Right cardiac atrium (tissue), 5 donors: ENCODE results near the gene SDK1. TPM values are rescaled to one million over a fixed set of nuclear protein-coding genes. Genes with fewer than 3 reads are reported as not detected.

Source experiments
- ATAC-seq, 2 donors: fragments of 200-7000 bp; cut with Tn5 transposase; one replicate each; pipeline versions ENCODE4 v1.8.0 to v1.9.1; 2020; ENCODE audit warnings: moderate library complexity in 2 of 2, mild to moderate bottlenecking in 1 of 2
- DNase-seq, 3 donors: peaks; one replicate each; pipeline ENCODE4 v3.0.0-alpha.2; 2020
- H3K27ac ChIP-seq: one replicate; pipeline ENCODE4 v1.5.1; 2013; ENCODE audit warnings: mild to moderate bottlenecking, low read length, control low read depth, moderate library complexity
- H3K27me3 ChIP-seq: one replicate; pipeline ENCODE4 v1.6.1; 2013; ENCODE audit not compliant: control insufficient read depth, insufficient read depth
- H3K4me1 ChIP-seq: one replicate; pipeline ENCODE4 v1.6.1; 2013; ENCODE audit warnings: low read length; ENCODE audit not compliant: control insufficient read depth, insufficient read depth
- H3K4me3 ChIP-seq: one replicate; pipeline ENCODE4 v1.5.1; 2013; ENCODE audit warnings: low read length, control low read depth
- H3K9me3 ChIP-seq: one replicate; pipeline ENCODE4 v1.6.1; 2013; ENCODE audit warnings: low read length; ENCODE audit not compliant: control insufficient read depth
- WGBS: extraction: QIAGEN DNeasy Blood & Tissue Kit; methylation state at CpG from one replicate; pipeline ENCODE4 v1.1.7; 2013; 5-methylcytosine and 5-hydroxymethylcytosine counted together
- intact Hi-C, 4 donors: fragments of 100-400 bp; cut with DNase I; formaldehyde crosslinking; loops; one replicate each; pipeline versions ENCODE4 v1.11.0 to v1.14.0; 2022 to 2023
- polyA plus RNA-seq: library from polyadenylated mRNA; stranded (reverse); fragments of 200-250 nt; gene quantifications from one replicate; pipeline ENCODE4 v1.2.3, GENCODE V29; 2013
- total RNA-seq, 4 donors: library from RNA; stranded (reverse); fragmentation: NEBNext Ultra II Directional; extraction: Animal tissue kit (Norgen Biotek cat#: 25700); gene quantifications; one replicate each; pipeline ENCODE4 v1.2.1, GENCODE V29; 2021
- donor health status: healthy with polysubstance abuse.
- donor health status: DM: no; HTN: yes; CAD: no.
- donor health status: DM: no; HTN: no; CAD: no.
- donor health status: DM: no; HTN: yes; CAD: no; lungs with severe emphysema.
- donor health status: DM: yes; HTN: yes; CAD: no.

The SDK1 gene
- total and polyA plus RNA-seq, 5 donors: 0.97 to 3.2 (median 2.4) TPM

GRCh38 chr7:4026941-4027486, 726.0 kb downstream of the SDK1 start:
- WGBS: 87% methylated on average over 10 of the region's 10 CpGs
- no peaks in the 10 kb centered on the region for H3K27me3 ChIP-seq
- H3K9me3 ChIP-seq: no peaks in the 10 kb centered on the region
- ATAC-seq (no peak), DNase-seq (no peak)
- no peak overlapping the region for H3K4me3 ChIP-seq
- H3K27ac ChIP-seq: no peak overlapping the region
- no peaks in the 10 kb centered on the region for H3K4me1 ChIP-seq
- intact Hi-C loops: no loop called here

GRCh38 chr7:4028221-4028620, 727.2 kb downstream of the SDK1 start:
- DNase-seq (no peak), ATAC-seq (no peak)
- 74% methylated on average over 4 of the region's 4 CpGs for WGBS
- Histone ChIP-seq H3K4me1 (no peaks in the 10 kb centered on the region), H3K27me3 (no peaks in the 10 kb centered on the region), H3K9me3 (no peaks in the 10 kb centered on the region), H3K27ac (no peak overlapping the region), H3K4me3 (no peak overlapping the region)
- intact Hi-C loops: no loop called here

- H3K27ac ChIP-seq: no peak overlapping the region
- 91% methylated on average over 10 of the region's 10 CpGs for WGBS
Observed at GRCh38 chr7:4029941-4030340, 728.9 kb downstream of the SDK1 start.

GRCh38 chr7:4030346-4030950, 729.4 kb downstream of the SDK1 start:
- Histone ChIP-seq H3K4me3 (no peak overlapping the region), H3K4me1 (no peaks in the 10 kb centered on the region), H3K27ac (no peak overlapping the region), H3K9me3 (no peaks in the 10 kb centered on the region), H3K27me3 (no peaks in the 10 kb centered on the region)
- no peak for DNase-seq
- WGBS: 76% methylated on average over 14 of the region's 14 CpGs
- no peak for ATAC-seq
- intact Hi-C loops: no loop called here

More at GRCh38 chr7:4029941-4030340, 728.9 kb downstream of the SDK1 start:
- ATAC-seq (no peak), DNase-seq (no peak)
- intact Hi-C loops: no loop called here
- no peaks in the 10 kb centered on the region for H3K27me3 ChIP-seq
- no peak overlapping the region for H3K4me3 ChIP-seq
- H3K4me1 ChIP-seq: no peaks in the 10 kb centered on the region
- H3K9me3 ChIP-seq: no peaks in the 10 kb centered on the region

GRCh38 chr7:4033996-4034395, 732.9 kb downstream of the SDK1 start:
- Histone ChIP-seq H3K9me3 (no peaks in the 10 kb centered on the region), H3K4me1 (no peaks in the 10 kb centered on the region), H3K27me3 (no peaks in the 10 kb centered on the region), H3K27ac (no peak overlapping the region), H3K4me3 (no peak overlapping the region)
- DNase-seq: no peak
- intact Hi-C loops: no loop called here
- no peak for ATAC-seq
- 72% methylated on average over 12 of the region's 12 CpGs for WGBS

GRCh38 chr7:4037308-4037707, 736.3 kb downstream of the SDK1 start:
- Histone ChIP-seq H3K27me3 (no peaks in the 10 kb centered on the region), H3K9me3 (no peaks in the 10 kb centered on the region), H3K27ac (no peak overlapping the region), H3K4me3 (no peak overlapping the region), H3K4me1 (no peaks in the 10 kb centered on the region)
- no peak for DNase-seq
- intact Hi-C loops: no loop called here
- no peak for ATAC-seq
- 94% methylated on average over 4 of the region's 4 CpGs for WGBS

- Histone ChIP-seq H3K27ac (no peak overlapping the region), H3K4me1 (no peaks in the 10 kb centered on the region), H3K27me3 (no peaks in the 10 kb centered on the region), H3K9me3 (no peaks in the 10 kb centered on the region), H3K4me3 (no peak overlapping the region)
- WGBS: 88% methylated on average over 4 of the region's 4 CpGs
- intact Hi-C loops: no loop called here
- ATAC-seq (no peak), DNase-seq (no peak)
Observed at GRCh38 chr7:4037877-4038276, 736.8 kb downstream of the SDK1 start.

- DNase-seq: no peak
- ATAC-seq: no peak
- WGBS: 87% methylated on average over 20 of the region's 20 CpGs
- intact Hi-C loops: no loop called here
- H3K4me1 ChIP-seq: no peaks in the 10 kb centered on the region
- H3K4me3 ChIP-seq: no peak overlapping the region
- no peaks in the 10 kb centered on the region for H3K27me3 ChIP-seq
- H3K9me3 ChIP-seq: no peaks in the 10 kb centered on the region
- no peak overlapping the region for H3K27ac ChIP-seq
Observed at GRCh38 chr7:4040109-4040928, 739.3 kb downstream of the SDK1 start.

GRCh38 chr7:4042402-4043045, 741.5 kb downstream of the SDK1 start:
- no peaks in the 10 kb centered on the region for H3K9me3 ChIP-seq
- no peak overlapping the region for H3K4me3 ChIP-seq
- 71% methylated on average over 11 of the region's 11 CpGs for WGBS
- H3K27ac ChIP-seq: no peak overlapping the region
- H3K4me1 ChIP-seq: no peaks in the 10 kb centered on the region
- intact Hi-C loops: no loop called here
- H3K27me3 ChIP-seq: no peaks in the 10 kb centered on the region
- ATAC-seq (no peak), DNase-seq (no peak)

GRCh38 chr7:4043988-4044387, 742.9 kb downstream of the SDK1 start:
- WGBS: 96% methylated on average over 9 of the region's 9 CpGs
- intact Hi-C loops: no loop called here

GRCh38 chr7:4045450-4045849, 744.4 kb downstream of the SDK1 start:
- DNase-seq: no peak
- H3K4me1 ChIP-seq: no peaks in the 10 kb centered on the region
- H3K27me3 ChIP-seq: no peaks in the 10 kb centered on the region
- WGBS: 95% methylated on average over 15 of the region's 15 CpGs
- H3K4me3 ChIP-seq: no peak overlapping the region
- no peaks in the 10 kb centered on the region for H3K9me3 ChIP-seq
- intact Hi-C loops: no loop called here
- ATAC-seq: no peak
- H3K27ac ChIP-seq: no peak overlapping the region

More at GRCh38 chr7:4043988-4044387, 742.9 kb downstream of the SDK1 start:
- H3K9me3 ChIP-seq: no peaks in the 10 kb centered on the region
- H3K4me3 ChIP-seq: no peak overlapping the region
- H3K27me3 ChIP-seq: no peaks in the 10 kb centered on the region
- no peaks in the 10 kb centered on the region for H3K4me1 ChIP-seq
- DNase-seq (no peak), ATAC-seq (no peak)
- H3K27ac ChIP-seq: no peak overlapping the region
